DMS 273 (cell line): ENCODE measurements around the gene FSD1L.
A peak's percentile ranks its signal among the peaks of the same experiment; 100 is the strongest.

Experiments
- DNase-seq: peaks from one replicate; lab custom pipeline; 2025; ENCODE audit not compliant: unreplicated experiment; lab: John Stamatoyannopoulos, UW

Gene FSD1L

GRCh38 chr9:105432247-105432842, 15.5 kb upstream of the FSD1L start:
- peak; percentile 79 for DNase-seq

- no peak for DNase-seq
Observed at GRCh38 chr9:105435453-105435852, 12.4 kb upstream of the FSD1L start.

- DNase-seq, result no peak
Observed at GRCh38 chr9:105436783-105437182, 11.1 kb upstream of the FSD1L start.

- DNase-seq, result no peak
Observed at GRCh38 chr9:105437704-105438103, 10.1 kb upstream of the FSD1L start.

- peak; percentile 93 for DNase-seq
Observed at GRCh38 chr9:105438141-105438806, 9.6 kb upstream of the FSD1L start.

GRCh38 chr9:105439428-105439827, 8.4 kb upstream of the FSD1L start:
- DNase-seq, result peak; percentile 56

- peak; percentile 19 for DNase-seq
Observed at GRCh38 chr9:105441616-105442160, 6.1 kb upstream of the FSD1L start.

GRCh38 chr9:105443121-105443520, 4.7 kb upstream of the FSD1L start:
- DNase-seq, result no peak

GRCh38 chr9:105444130-105444529, 3.7 kb upstream of the FSD1L start:
- DNase-seq, result peak; percentile 26

- DNase-seq, result peak; percentile 49
Observed at GRCh38 chr9:105445203-105445881, 2.5 kb upstream of the FSD1L start.

GRCh38 chr9:105447386-105447813, 434 bp upstream of the FSD1L start:
- peak; percentile 75 for DNase-seq

GRCh38 chr9:105449081-105449480, 1.2 kb downstream of the FSD1L start:
- DNase-seq, result no peak

- DNase-seq, result no peak
Observed at GRCh38 chr9:105452185-105452584, 4.4 kb downstream of the FSD1L start.

- DNase-seq, result no peak
Observed at GRCh38 chr9:105455836-105456475, 8.1 kb downstream of the FSD1L start.

- DNase-seq, result no peak
Observed at GRCh38 chr9:105457560-105458294, 9.9 kb downstream of the FSD1L start.

- DNase-seq, result peak; percentile 8
Observed at GRCh38 chr9:105458404-105458803, 10.6 kb downstream of the FSD1L start.

GRCh38 chr9:105459336-105459735, 11.5 kb downstream of the FSD1L start:
- DNase-seq, result no peak

GRCh38 chr9:105466898-105467455, 19.1 kb downstream of the FSD1L start:
- DNase-seq, result peak; percentile 32

- no peak for DNase-seq
Observed at GRCh38 chr9:105468875-105469274, 21.0 kb downstream of the FSD1L start.

GRCh38 chr9:105473221-105473620, 25.4 kb downstream of the FSD1L start:
- no peak for DNase-seq
